C1 segment of cervical spinal cord (tissue), 14 donors: ENCODE results near the gene PPARA.
"Not testable (repeated sequence)": the region's sequence is repeated elsewhere in the genome, so short reads cannot be mapped to it uniquely, and the experiment has no call there.

Experiments used
- DNase-seq, 14 donors: peaks; one replicate each; lab custom pipeline; 2025; lab: John Stamatoyannopoulos, UW

Gene PPARA

GRCh38 chr22:46240506-46240905, 90.2 kb downstream of the PPARA start:
- no peak for DNase-seq

DNA sequence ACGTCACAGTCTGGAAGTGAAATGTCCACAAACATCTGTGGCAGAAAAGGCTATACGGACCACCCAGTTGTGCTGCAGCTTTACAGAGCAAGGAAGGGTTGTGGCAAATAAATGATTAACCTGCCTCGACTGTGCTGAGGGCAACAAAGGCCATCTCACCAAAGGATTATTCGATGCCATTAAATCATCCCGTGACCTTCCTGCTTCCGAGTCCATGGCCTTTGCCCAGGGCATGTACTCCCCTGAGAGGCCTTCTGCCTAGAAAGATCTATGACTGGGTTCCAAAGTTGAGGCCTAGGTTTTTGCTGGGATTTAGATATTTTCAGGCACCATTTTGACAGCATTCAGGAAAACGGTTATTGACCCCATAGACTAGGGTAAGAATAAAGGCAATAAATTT, 90.6 kb downstream of the PPARA start:
- DNase-seq, result no peak

- peak in 1 of 14 donors; percentile 19 for DNase-seq
These were observed 91.2 kb downstream of the PPARA start for GRCh38 chr22:46241396-46242007.

DNA sequence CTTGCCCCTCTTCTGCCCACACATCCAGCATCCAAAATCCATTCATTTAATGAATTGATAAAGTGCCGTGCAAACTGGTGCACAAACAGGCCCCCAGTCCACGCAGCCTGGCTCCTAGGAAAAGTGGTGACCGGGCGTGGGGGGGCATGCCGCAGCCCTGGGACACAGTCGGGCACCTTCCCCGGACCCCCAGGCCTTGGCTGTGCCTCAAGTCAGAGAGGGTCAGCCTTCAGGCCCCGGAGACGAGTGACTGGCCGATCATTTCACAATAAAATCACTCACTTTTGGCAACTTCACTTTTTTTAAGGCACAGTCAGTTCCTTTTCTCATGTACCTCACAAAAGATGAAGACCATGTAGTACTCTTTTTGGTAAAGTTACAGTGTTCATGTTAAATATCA, 91.8 kb downstream of the PPARA start:
- DNase-seq, result no peak

GRCh38 chr22:46244771-46245170, 94.4 kb downstream of the PPARA start:
- DNase-seq, result no peak

DNA sequence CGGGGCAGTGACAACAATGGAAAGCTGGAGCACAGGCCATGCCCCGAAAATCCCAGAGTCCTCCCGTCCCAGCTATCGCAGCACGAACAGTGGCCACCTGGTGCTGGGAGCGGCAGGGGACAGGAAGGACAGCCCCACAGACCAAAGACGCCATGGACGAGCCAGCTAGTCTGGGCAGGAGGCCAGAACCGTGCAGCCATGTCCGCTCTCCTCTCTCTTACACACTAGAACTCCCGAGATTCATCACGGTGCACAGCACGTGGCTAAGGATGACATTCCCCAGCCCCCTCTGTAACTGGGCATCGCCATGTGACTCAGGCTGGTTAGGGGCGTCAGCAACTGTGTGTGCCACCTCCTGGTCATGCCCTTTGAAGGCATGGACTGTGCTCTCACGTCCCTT, 95.2 kb downstream of the PPARA start:
- DNase-seq, result peak in 8 of 14 donors; percentile 15 to 60 (median 38)

DNA sequence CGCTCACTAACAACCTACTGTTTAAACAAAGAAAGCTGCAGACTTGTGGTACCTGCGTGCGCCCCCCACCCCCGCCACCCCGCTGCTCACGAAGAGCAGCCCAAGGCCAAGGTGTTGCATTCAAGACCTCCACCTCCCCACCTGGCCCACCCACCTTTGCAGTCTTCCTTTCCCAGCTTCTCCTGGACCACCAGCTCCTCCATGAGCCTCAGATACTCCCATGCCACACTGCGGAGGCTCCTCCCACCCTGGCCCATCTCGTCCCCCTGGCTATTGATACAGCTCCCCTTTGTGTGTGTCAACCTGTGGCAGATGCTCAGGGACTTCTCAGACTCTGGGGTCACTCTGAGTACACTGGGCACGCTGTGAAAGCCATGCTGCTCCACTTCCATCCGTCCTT, 95.9 kb downstream of the PPARA start:
- DNase-seq, result no peak

DNA sequence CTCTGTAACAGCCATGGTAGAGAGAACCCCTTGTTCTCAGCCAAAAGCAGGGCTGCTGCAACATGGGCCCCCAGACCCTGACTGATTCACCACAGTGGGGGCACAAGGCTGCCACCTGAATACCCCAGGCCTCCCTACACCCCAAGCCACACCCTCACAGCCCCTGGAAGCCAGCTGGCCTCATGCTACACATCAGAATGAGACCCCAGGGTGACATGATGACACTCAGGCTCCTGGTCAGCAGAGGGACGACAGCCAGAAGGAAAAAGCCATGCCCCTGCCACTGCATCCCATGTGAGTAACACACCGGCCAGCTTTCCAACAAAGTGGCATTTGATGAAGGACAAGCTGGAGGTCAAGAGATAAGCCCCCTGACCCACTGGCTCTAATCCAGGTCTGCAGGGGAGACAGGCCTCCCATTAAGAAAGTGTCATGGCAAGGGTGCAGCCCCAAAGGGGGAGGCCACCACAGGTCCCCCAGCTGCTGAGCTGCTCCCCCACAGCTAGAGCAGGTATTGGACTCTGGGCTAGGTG, 97.2 kb downstream of the PPARA start:
- DNase-seq, result no peak

DNA sequence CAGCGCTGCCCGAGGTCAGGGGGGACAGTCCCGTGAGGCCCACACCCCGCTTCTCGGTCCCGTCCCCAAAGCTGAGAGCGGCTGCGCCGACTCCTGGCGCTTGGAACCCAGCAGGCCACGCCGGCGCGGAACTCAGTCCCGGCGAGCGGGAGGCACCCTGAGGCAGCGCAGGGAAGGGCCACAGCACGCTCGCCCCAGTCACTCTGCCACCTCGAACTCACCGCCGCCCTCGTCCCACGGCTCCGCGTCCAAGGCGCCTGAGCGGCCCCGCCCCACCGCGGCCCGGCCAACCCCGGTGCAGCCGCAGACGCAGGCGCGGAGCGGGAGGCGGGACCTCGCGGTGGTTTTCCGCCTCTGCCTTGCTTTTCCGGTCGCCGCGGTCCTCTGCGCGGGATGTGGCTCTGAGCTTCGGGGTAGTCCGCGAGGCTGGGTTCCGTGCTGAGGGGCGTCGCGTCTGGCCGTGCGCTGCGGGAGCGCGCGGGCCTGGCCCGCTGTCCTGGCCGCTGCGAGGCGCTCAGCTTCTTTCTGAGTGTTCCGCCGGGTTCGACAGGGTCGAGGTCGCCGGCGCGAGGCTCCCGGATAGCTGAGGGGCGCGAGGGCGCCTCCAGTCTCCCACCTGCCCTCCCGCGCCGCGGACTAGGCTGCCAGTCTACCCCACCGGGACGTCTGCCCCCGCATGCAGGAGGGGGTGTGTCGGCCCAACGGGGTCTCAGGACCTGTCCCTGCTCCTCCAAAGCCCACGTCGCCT, 99.9 kb downstream of the PPARA start, which contains the start of gene CDPF1:
Gene CDPF1, minus strand, starts transcription at position 259 of the 748 bp plus-strand sequence. CDS start 2,009 bp downstream, outside the sequence.
- peak; percentile 54 to 94 (median 84) for DNase-seq

DNA sequence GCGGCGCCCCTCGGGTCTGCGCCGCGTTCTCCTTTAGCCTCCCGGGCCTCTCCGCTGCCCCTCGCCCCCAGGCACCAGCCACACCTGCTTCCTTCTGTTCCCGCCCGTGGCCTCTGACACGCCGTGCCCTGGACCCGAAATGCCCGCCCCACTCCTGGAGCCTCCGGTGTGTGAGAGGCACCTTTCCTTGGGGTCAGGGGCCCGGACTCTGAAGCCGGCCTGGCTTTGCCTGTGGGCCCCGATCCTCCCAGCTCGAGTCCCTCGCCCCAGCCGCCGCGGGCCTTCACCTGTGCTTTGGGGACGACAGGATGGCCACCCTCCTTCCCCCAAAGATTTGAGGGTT, 100.4 kb downstream of the PPARA start:
- DNase-seq, result no peak

DNA sequence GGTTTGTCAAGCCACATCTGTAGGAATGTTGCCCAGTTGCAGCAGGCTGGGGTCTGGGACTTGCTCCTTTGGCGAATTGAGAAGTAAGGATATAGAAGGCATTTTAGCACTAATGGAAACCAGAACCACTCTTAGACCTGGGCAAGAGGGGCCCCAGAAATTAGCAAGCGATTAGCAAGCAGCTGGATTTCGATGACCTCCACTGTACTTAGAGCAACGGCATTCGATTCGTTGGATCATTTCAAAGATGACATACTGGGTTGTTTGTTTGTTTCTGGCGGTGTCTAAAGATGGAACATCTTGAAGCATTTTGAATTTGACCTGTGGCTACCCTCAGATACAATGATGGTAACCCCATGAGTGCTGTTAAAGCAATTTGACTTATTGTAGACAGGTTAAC, 100.9 kb downstream of the PPARA start:
- DNase-seq, result no peak

DNA sequence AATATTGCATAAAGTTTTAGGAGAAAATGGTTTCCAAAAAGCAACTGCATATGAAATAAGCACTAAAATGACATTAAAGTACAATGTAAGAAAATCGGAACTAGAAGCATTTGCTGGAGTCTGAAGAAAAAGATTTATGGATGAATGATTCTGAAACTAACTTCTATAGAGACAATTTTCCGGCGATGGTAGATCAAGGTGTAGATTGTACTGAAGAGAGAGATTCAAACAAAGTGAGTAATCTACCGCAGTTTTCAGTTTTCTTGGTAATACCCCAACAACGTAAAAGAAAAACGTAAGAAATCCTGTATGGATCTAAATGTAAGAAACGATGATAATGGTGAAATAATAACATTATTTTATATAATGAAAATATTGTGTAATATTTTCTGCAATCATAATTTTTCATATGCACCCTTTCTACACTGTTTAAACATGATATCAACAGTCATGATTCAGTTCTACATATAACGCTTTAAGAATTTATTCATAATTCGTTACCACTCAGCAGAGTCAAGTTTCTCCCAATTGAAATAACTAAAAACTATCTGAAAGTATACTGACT, 101.6 kb downstream of the PPARA start:
- no peak for DNase-seq

DNA sequence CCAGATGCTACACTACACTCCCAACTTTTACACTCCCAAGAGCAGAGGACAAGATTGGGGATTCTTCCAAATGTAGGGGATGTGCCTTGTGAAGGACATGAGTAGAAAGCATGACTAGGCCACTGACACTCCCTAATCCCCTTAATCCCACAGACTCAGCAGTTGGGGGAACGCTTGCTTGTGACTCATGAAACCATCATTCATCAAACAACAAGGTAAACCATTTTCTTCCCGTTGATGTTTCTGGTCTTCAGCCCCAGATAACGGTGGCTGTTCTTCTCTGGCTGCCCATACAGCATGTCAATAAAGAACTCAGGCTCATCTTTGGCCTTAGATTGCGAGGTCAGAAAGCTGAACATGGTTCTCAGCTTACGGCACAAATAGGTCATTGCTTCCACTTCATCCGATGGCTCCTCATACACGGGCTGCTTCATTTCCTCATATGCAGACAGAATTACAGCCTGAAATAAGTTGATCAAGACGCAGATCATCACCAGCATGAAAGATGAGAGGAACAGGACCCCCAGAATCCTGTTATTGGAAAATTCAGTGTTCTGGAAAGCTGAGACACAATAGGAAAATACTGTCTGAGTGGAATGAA, 106.1 kb downstream of the PPARA start:
- DNase-seq, result no peak

GRCh38 chr22:46259374-46259773, 109.0 kb downstream of the PPARA start:
- DNase-seq, result no peak

GRCh38 chr22:46260038-46260437, 109.7 kb downstream of the PPARA start:
- DNase-seq, result no peak

DNA sequence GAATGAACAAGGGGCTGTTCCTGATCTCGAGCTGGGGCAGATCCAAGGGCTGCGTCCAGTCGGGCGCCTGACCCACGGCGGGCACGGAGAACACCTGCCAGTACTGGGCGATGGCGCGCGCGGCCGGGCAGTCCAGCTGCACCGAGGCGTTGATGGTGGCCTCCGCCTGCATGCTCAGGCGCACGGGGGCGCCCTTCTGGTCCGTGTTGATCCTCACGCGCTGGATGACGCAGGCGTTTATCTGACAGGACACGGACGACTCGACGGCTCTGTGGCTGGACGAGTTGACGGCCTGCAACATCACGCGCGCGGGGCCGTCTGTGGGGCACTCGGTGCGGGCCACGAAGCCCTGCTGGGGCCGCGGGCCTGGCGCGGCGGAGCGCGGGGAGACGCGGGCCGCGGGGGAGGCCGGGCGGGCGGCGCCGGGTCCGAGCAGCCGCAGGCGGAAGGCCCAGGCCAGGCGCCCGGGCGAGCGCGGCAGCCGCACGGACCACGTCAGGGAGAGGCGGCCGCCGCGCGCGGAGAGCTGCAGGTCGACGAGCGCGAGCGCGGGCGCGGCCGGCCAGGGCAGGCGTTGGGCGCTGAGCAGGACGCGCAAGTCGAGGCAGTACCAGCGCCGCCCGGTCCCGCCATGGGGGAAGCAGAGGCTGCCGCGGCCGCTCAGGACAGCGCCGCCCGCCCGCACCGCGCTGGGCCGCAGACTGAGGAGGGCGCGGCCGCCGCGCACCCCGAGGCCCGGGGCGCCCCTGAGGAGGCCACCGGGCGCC, 112.3 kb downstream of the PPARA start:
- peak in 2 of 14 donors; percentile 28 to 32 for DNase-seq

DNA sequence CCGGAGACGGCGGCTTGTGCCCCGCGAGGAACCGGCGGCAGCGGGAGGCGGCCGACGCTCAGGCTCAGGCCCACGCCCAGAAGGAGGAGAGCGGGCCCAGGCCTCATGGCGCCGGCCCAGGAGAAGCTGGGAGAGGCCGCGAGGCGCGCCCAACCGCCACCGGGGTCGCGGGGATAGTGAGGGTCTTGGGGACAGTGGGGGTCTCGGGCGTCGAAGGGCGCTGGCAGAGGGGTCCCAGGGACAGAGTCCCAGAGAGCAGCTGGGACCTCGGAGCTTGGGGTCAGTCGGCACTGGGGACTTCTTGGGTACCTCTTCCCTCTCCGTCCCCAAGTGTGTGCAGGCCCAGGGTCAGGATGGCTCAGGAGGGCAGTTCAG, 112.9 kb downstream of the PPARA start, which contains the start of gene PKDREJ:
Gene PKDREJ, minus strand, starts transcription at position 128 of the 375 bp plus-strand sequence. Its CDS starts 21 bp downstream, at position 107.
- DNase-seq, result no peak

- DNase-seq, result not testable (repeated sequence)
These were observed 114.2 kb downstream of the PPARA start for GRCh38 chr22:46264520-46264919.

DNA sequence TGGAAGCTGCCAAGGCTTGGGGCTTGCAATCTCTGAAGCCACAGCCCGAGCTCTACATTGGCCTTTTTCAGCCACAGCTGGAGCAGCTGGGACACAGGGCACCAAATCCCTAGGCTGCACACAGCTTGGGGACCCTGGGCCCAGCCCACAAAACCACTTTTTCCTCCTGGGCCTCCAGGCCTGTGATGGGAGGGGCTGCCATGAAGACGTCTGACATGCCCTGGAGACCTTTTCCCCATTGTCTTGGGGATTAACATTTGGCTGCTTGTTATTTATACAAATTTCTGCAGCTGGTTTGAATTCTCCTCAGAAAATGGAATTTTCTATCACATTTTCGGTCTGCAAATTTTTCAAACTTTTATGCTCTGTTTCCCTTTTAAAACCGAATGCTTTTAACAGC, 115.3 kb downstream of the PPARA start:
- not testable (repeated sequence) for DNase-seq

DNA sequence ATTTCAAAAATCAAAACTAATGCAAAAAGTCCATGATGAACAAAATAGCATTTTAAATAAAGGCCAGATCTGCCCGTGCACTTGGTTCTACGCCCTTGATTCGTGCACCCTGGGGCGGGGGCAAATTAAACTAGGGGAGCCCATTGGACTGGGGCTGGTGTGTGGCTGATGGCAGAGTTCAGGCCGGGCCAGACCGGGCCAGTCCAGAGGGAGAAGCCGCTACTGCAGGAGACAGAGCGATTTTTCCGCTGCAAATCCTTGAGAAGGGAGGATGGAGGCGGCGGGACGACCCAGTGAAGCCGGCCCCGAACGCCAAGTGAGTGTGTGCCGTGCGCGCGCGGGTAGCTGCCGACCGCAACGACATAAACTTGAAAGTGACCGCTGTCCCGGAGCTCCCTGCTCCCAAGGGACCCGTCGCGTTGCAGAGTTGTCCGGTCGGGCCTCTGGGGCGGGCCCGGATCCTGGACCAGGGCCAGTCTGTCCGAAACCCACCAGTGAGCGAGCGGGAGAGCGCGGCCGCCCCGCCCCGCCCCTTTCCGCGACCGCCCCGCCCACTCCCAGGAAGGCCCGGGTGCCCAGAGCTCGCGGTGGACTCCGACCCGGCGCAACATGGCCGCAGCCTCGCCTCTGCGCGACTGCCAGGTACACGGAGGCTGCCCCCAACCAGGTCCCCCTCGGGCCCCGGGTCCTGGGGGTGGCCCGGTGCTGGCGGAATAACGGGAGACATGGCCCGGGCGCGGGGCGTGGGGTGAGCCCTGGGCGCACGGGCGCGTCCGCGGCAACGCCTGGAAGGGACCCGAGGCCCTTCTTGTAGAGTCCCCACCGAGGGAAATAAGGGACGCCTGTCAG, 117.3 kb downstream of the PPARA start, which contains the start of gene TTC38:
Gene TTC38, plus strand, starts transcription at position 578 of the 849 bp plus-strand sequence. Its CDS starts 32 bp downstream, at position 610.
- DNase-seq, result peak in 13 of 14 donors; percentile 46 to 88 (median 76)
